IMR-90 (cell line): ENCODE data around the gene ZNF418. TPM values are rescaled to one million over a fixed set of nuclear protein-coding genes. Genes with fewer than 3 reads are reported as not detected.

ENCODE experiments used
- ATAC-seq: fragments of 200-7000 bp; cut with Tn5 transposase; 2 replicates; pipeline ENCODE4 v1.9.1; 2020; ENCODE audit warnings: low read depth, mild to moderate bottlenecking, moderate library complexity
- BruUV-seq: library from RNA; stranded (reverse); fragments of 400-500 nt; replicated peaks from 2 replicates; lab custom pipeline; 2021; lab: Mats Ljungman, UMichigan
- CTCF ChIA-PET: fragments of 300-600 bp; formaldehyde crosslinking; extraction: SDS; loops from one replicate; lab custom pipeline; 2021; ENCODE audit warnings: antibody characterized with exemption; lab: Yijun Ruan, JAX
- POLR2A ChIA-PET: fragments of 300-600 bp; sonication (Branson Sonifier 250); formaldehyde crosslinking; loops from one replicate; lab custom pipeline; 2022; ENCODE audit warnings: antibody characterized with exemption; ENCODE audit not compliant: unreplicated experiment; lab: Charles Lee
- DNase-seq: peaks from one replicate; pipeline ENCODE4 v3.0.0; 2013
- H2AFZ ChIP-seq: replicated peaks from 2 replicates; pipeline ENCODE3; 2013; ENCODE audit warnings: low read length, mild to moderate bottlenecking; ENCODE audit not compliant: poor library complexity
- H2AK5ac ChIP-seq: 2 replicates; pipeline ENCODE4 v1.6.1; 2013; ENCODE audit warnings: low read depth, low read length, inconsistent platforms
- H2AK9ac ChIP-seq: replicated peaks from 2 replicates; pipeline ENCODE3; 2013; ENCODE audit warnings: mild to moderate bottlenecking, low read depth, low read length, moderate library complexity; ENCODE audit not compliant: poor library complexity
- H2BK120ac ChIP-seq: 2 replicates; pipeline ENCODE4 v1.6.1; 2013; ENCODE audit warnings: low read depth, low read length, inconsistent platforms
- H2BK15ac ChIP-seq: 3 replicates; pipeline ENCODE4 v1.6.1; 2013; ENCODE audit warnings: low read depth, low read length, inconsistent platforms
- H2BK20ac ChIP-seq: 2 replicates; pipeline ENCODE4 v1.6.1; 2013; ENCODE audit warnings: low read depth, mild to moderate bottlenecking, inconsistent platforms, low read length, moderate library complexity
- H2BK5ac ChIP-seq: 2 replicates; pipeline ENCODE4 v1.6.1; 2013; ENCODE audit warnings: mild to moderate bottlenecking, low read depth, low read length, inconsistent platforms; ENCODE audit not compliant: poor library complexity, severe bottlenecking
- H3K14ac ChIP-seq: replicated peaks from 2 replicates; pipeline ENCODE4 v1.6.1; 2013; ENCODE audit warnings: low read depth, low read length, inconsistent platforms
- H3K18ac ChIP-seq: 2 replicates; pipeline ENCODE4 v1.6.1; 2013; ENCODE audit warnings: low read depth, low read length, control low read depth
- H3K23ac ChIP-seq: 2 replicates; pipeline ENCODE4 v1.6.1; 2013; ENCODE audit warnings: low read depth, low read length, inconsistent platforms
- H3K27ac ChIP-seq: 2 replicates; pipeline ENCODE4 v1.5.1; 2013; ENCODE audit warnings: mild to moderate bottlenecking, control low read depth, low read length; ENCODE audit not compliant: insufficient read depth
- H3K27me3 ChIP-seq: 2 replicates; pipeline ENCODE4 v1.6.1; 2013; ENCODE audit warnings: low read length; ENCODE audit not compliant: control insufficient read depth, insufficient read depth
- H3K36me3 ChIP-seq: 2 replicates; pipeline ENCODE4 v1.6.1; 2013; ENCODE audit warnings: low read length, mixed read lengths; ENCODE audit not compliant: control insufficient read depth, insufficient read depth
- H3K4ac ChIP-seq: 2 replicates; pipeline ENCODE4 v1.6.1; 2013; ENCODE audit warnings: low read depth, low read length, inconsistent platforms
- H3K4me1 ChIP-seq: 2 replicates; pipeline ENCODE4 v1.6.1; 2013; ENCODE audit warnings: low read length, mixed read lengths; ENCODE audit not compliant: control insufficient read depth, insufficient read depth
- H3K4me2 ChIP-seq: 2 replicates; pipeline ENCODE4 v1.6.1; 2013; ENCODE audit warnings: low read depth, mild to moderate bottlenecking, control low read depth, low read length, moderate library complexity
- H3K4me3 ChIP-seq: 2 replicates; pipeline ENCODE4 v1.5.1; 2013; ENCODE audit warnings: low read depth, mild to moderate bottlenecking, control low read depth, low read length, moderate library complexity; ENCODE audit not compliant: insufficient read depth
- H3K56ac ChIP-seq: 2 replicates; pipeline ENCODE4 v1.6.1; 2013; ENCODE audit warnings: low read length, inconsistent platforms; ENCODE audit not compliant: insufficient read depth; ENCODE audit errors: extremely low read depth
- H3K79me1 ChIP-seq, 2 experiments: 2 replicates each; pipeline ENCODE4 v1.6.1; 2013; ENCODE audit warnings: low read length in 2 of 2, inconsistent platforms in 1 of 2, low read depth in 1 of 2
- H3K9ac ChIP-seq: 2 replicates; pipeline ENCODE4 v1.6.1; 2013; ENCODE audit warnings: low read depth, low read length, control low read depth
- H3K9me1 ChIP-seq: 2 replicates; pipeline ENCODE4 v1.6.1; 2013; ENCODE audit warnings: low read length, inconsistent platforms; ENCODE audit not compliant: insufficient read depth
- H3K9me3 ChIP-seq: 2 replicates; pipeline ENCODE4 v1.6.1; 2013; ENCODE audit warnings: low read length; ENCODE audit not compliant: control insufficient read depth, insufficient read depth
- H4K20me1 ChIP-seq: 2 replicates; pipeline ENCODE4 v1.6.1; 2013; ENCODE audit warnings: low read length, inconsistent platforms; ENCODE audit not compliant: insufficient read depth
- H4K5ac ChIP-seq: 2 replicates; pipeline ENCODE4 v1.6.1; 2013; ENCODE audit warnings: mild to moderate bottlenecking, low read depth, low read length, control low read depth
- H4K8ac ChIP-seq, 2 experiments: 2 replicates each; pipeline ENCODE4 v1.6.1; 2013; ENCODE audit warnings: low read depth in 2 of 2, low read length in 2 of 2, control low read depth in 1 of 2, inconsistent platforms in 1 of 2
- H4K91ac ChIP-seq: 2 replicates; pipeline ENCODE4 v1.6.1; 2013; ENCODE audit warnings: low read depth, low read length, inconsistent platforms; ENCODE audit not compliant: insufficient read depth
- BHLHE40 ChIP-seq: fragments of 150-350 bp; IDR thresholded peaks from 2 replicates; pipeline ENCODE4 v1.6.1; 2016; ENCODE audit warnings: mild to moderate bottlenecking, low read depth, low read length
- CEBPB ChIP-seq: IDR thresholded peaks from 2 replicates; pipeline ENCODE4 v1.6.1; 2012; ENCODE audit warnings: low read depth, low read length, improper control_type of control experiment
- CHD1 ChIP-seq: IDR thresholded peaks from 2 replicates; pipeline ENCODE4 v1.6.1; 2012; ENCODE audit warnings: low read depth, low read length, improper control_type of control experiment
- MAFK ChIP-seq: IDR thresholded peaks from 2 replicates; pipeline ENCODE4 v1.6.1; 2012; ENCODE audit warnings: low read depth, low read length, improper control_type of control experiment
- MAZ ChIP-seq: IDR thresholded peaks from 2 replicates; pipeline ENCODE4 v1.6.1; 2012; ENCODE audit warnings: low read depth, mild to moderate bottlenecking, low read length, improper control_type of control experiment, moderate library complexity, borderline replicate concordance
- RCOR1 ChIP-seq: IDR thresholded peaks from 2 replicates; pipeline ENCODE4 v1.6.1; 2012; ENCODE audit warnings: mild to moderate bottlenecking, low read length, improper control_type of control experiment; ENCODE audit not compliant: insufficient replicate concordance
- RFX5 ChIP-seq: IDR thresholded peaks from 2 replicates; pipeline ENCODE4 v1.8.0; 2012; ENCODE audit warnings: low read depth, mild to moderate bottlenecking, low read length, moderate library complexity
- WGBS, 2 experiments: methylation state at CpG; one replicate each; pipeline versions ENCODE4 v1.1.5 to v1.1.7; 2013; ENCODE audit warnings: missing lambda C conversion rate in 2 of 2; ENCODE audit not compliant: insufficient read length in 1 of 2; ENCODE audit errors: extremely low coverage in 2 of 2; 5-methylcytosine and 5-hydroxymethylcytosine counted together
- dilution Hi-C: fragments of 300-500 bp; cut with HindIII; formaldehyde crosslinking; loops from one replicate; pipeline ENCODE4 v1.14.3; 2018; ENCODE audit warnings: low sequenced_read_pairs; ENCODE audit not compliant: unreplicated experiment
- in situ Hi-C: fragments of 300-500 bp; cut with MboI; formaldehyde crosslinking; loops from 3 replicates; pipeline ENCODE4 v1.14.3; 2019; ENCODE audit warnings: low sequenced_read_pairs, inconsistent platforms, mixed read lengths
- intact Hi-C: fragments of 100-400 bp; cut with micrococcal nuclease; formaldehyde crosslinking; loops from 2 replicates; pipeline ENCODE4 v1.10.0; 2022
- polyA plus RNA-seq, 3 experiments: library from polyadenylated mRNA; depleted of rRNA; stranded (reverse); fragments of >200 nt; gene quantifications; 2 replicates each; pipeline ENCODE4 v1.2.3, GENCODE V29; 2012; ENCODE audit warnings: low replicate concordance in 1 of 3
- total RNA-seq: library from RNA; depleted of rRNA; stranded (reverse); fragments of >200 nt; gene quantifications from 2 replicates; pipeline ENCODE4 v1.2.3, GENCODE V29; 2012
- TF ChIP-seq, protein P1 (sequence below): conservative IDR thresholded peaks from 2 replicates; pipeline ENCODE4 v1.5.1; 2012; ENCODE audit warnings: mild to moderate bottlenecking, low read depth, low read length, improper control_type of control experiment
- TF ChIP-seq, protein P2 (sequence below): fragments of 150-350 bp; IDR thresholded peaks from 2 replicates; pipeline ENCODE4 v1.6.1; 2016; ENCODE audit warnings: low read depth, mild to moderate bottlenecking, low read length, moderate library complexity, borderline replicate concordance

The ZNF418 gene
- total and polyA plus RNA-seq, 2 of the 4 experiments (the other 2 are of a cell fraction) = 2.1 to 3.4 TPM

DNA sequence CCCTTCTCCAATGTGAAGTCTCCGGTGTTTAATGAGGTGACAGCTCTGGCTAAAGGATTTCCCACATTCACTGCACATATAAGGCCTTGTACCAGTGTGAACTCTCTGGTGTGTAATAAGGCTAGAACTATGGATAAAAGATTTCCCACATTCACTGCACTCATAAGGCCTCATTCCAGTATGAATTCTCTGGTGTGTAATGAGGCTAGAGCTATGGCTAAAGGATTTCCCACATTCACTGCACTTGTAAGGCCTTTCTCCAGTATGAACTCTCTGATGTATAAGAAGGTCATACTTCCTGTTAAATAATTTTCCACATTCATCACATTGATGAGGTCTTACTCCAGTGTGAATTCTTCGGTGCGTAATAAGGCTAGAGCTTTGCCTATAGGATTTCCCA is 6.4 kb upstream of the ZNF418 start:
- H3K23ac ChIP-seq = no peak overlapping the region
- H2AK5ac ChIP-seq = no peak overlapping the region
- 0 out of 2 replicates have a peak, but pooled peaks cover under 1% of the 10 kb centered on the region for H3K9me1 ChIP-seq
- H4K8ac ChIP-seq = no peak overlapping the region
- H3K4me3 ChIP-seq = no peak overlapping the region
- dilution Hi-C loops (no loop called here), intact Hi-C loops (no loop called here), in situ Hi-C loops (no loop called here)
- H3K36me3 ChIP-seq = peaks cover 37% of the 10 kb centered on the region
- no TSS peak for BruUV-seq
- H3K79me1 ChIP-seq = peaks cover 16 to 33% of the 10 kb centered on the region in 2 experiments
- H3K27me3 ChIP-seq = no peaks in the 10 kb centered on the region
- DNase-seq (no peak), ATAC-seq (no peak)
- no peak overlapping the region for H3K14ac ChIP-seq
- H2AK9ac ChIP-seq = no peak overlapping the region
- H4K20me1 ChIP-seq = no peaks in the 10 kb centered on the region
- H2BK5ac ChIP-seq = no peak overlapping the region
- peaks cover 2% of the 10 kb centered on the region; the same call in 1 of the 2 replicates for H3K4me1 ChIP-seq
- no peak overlapping the region for H4K5ac ChIP-seq
- no peak overlapping the region for H2BK120ac ChIP-seq
- no peak overlapping the region for H3K27ac ChIP-seq
- POLR2A ChIA-PET = no interaction called here
- no CpG with 5 or more reads among the region's 3 CpGs for WGBS, 2 experiments
- no peak overlapping the region for H3K9ac ChIP-seq
- no peak overlapping the region for H2BK20ac ChIP-seq
- H2AFZ ChIP-seq = no peak overlapping the region
- no peak overlapping the region for H4K91ac ChIP-seq
- H3K18ac ChIP-seq = no peak overlapping the region
- TF ChIP-seq BHLHE40 = no peak
- TF ChIP-seq MAFK = no peak
- no peak for TF ChIP-seq CEBPB
- TF ChIP-seq, protein P1, sequence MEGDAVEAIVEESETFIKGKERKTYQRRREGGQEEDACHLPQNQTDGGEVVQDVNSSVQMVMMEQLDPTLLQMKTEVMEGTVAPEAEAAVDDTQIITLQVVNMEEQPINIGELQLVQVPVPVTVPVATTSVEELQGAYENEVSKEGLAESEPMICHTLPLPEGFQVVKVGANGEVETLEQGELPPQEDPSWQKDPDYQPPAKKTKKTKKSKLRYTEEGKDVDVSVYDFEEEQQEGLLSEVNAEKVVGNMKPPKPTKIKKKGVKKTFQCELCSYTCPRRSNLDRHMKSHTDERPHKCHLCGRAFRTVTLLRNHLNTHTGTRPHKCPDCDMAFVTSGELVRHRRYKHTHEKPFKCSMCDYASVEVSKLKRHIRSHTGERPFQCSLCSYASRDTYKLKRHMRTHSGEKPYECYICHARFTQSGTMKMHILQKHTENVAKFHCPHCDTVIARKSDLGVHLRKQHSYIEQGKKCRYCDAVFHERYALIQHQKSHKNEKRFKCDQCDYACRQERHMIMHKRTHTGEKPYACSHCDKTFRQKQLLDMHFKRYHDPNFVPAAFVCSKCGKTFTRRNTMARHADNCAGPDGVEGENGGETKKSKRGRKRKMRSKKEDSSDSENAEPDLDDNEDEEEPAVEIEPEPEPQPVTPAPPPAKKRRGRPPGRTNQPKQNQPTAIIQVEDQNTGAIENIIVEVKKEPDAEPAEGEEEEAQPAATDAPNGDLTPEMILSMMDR = no peak
- TF ChIP-seq RFX5 = no peak
- TF ChIP-seq, protein P2, sequence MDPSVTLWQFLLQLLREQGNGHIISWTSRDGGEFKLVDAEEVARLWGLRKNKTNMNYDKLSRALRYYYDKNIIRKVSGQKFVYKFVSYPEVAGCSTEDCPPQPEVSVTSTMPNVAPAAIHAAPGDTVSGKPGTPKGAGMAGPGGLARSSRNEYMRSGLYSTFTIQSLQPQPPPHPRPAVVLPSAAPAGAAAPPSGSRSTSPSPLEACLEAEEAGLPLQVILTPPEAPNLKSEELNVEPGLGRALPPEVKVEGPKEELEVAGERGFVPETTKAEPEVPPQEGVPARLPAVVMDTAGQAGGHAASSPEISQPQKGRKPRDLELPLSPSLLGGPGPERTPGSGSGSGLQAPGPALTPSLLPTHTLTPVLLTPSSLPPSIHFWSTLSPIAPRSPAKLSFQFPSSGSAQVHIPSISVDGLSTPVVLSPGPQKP = no peak
- no peak for TF ChIP-seq RCOR1
- no peak for TF ChIP-seq CHD1
- no peak for TF ChIP-seq MAZ
- CTCF ChIA-PET = no interaction called here
- no peak overlapping the region for H3K4ac ChIP-seq
- no peak overlapping the region for H2BK15ac ChIP-seq
- H3K56ac ChIP-seq = no peak overlapping the region
- H3K4me2 ChIP-seq = no peak overlapping the region
- H3K9me3 ChIP-seq = peaks cover 40% of the 10 kb centered on the region
